HG02642 (cell line): ENCODE results near the gene ATG16L1.

Experiments used
- ATAC-seq: cut with Tn5 transposase; IDR thresholded peaks from one replicate; pipeline ENCODE4 v1.9.1; 2021; ENCODE audit warnings: mild to moderate bottlenecking; ENCODE audit not compliant: unreplicated experiment, poor library complexity

The ATG16L1 gene

DNA sequence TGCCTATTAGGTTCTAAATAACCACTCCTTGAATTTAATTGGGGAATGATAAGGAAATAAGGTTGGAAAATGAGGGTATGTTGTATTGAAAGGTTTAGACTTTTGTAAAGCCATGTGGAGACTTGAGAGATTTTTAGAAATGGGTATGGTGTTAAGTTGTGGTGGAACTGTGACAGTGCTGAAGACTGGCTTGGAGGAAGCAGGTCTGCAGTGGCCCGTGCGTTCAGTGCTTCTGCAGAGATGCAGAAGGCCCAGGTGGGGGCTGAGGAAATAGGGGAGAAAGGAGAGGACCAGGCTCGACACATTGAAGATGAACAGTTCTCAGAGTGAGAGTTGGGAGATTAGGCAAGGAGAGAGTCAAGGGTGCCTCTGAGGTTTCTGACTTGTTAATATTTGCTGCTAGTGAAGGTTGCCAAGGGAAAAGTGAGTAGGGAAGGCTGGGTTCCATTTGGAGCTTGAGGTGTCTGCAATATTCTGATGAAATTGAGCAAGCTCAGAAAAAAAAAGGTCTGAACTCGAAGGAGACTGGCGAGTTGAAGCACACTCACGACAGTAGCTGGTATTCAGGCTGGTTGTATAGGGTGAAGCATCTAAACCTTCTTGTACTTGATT lies 30.6 kb downstream of the ATG16L1 start:
- ATAC-seq = no peak

- ATAC-seq = no peak
Observed at GRCh38 chr2:233285921-233286320, 34.4 kb downstream of the ATG16L1 start.

- ATAC-seq = no peak
Observed at GRCh38 chr2:233287871-233288270, 36.4 kb downstream of the ATG16L1 start.

GRCh38 chr2:233288663-233289062 lies 37.2 kb downstream of the ATG16L1 start:
- no peak for ATAC-seq

GRCh38 chr2:233289648-233290047 lies 38.2 kb downstream of the ATG16L1 start:
- ATAC-seq = no peak

DNA sequence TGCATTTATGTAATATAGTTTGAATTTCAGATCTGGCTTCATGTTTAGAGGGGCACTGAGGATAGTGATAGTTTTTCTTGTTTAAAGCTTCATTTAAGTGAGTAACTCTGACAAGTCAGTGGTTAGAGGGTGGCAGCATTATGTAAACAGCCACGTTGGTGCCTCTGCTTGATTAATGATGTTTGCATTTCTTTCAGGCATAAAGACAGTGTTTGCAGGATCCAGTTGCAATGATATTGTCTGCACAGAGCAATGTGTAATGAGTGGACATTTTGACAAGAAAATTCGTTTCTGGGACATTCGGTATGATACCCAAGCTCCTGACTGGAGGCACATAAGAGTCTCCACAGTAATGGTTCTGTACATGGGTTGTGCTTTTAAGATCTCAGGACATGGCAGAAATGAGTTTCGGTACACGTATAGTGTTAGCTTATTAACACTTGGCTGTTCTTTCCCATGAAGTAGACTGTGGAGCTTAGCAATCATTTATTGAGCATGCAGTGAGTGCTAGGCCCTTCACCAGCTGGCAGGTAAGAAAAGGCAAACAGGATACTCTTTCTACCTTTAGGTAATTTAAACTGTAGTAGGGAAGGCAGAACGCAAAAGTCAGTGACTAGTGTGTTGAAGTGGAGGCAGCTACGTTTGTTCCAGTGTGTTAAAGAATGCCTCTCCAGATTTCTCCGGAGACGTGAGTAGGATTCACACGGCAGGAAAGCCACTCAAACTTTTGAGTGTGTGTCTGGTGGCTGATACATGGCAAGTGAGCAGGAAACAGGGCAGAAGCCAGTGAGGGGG lies 38.8 kb downstream of the ATG16L1 start:
- ATAC-seq = no peak

- no peak for ATAC-seq
Observed at GRCh38 chr2:233295891-233296290, 44.4 kb downstream of the ATG16L1 start.

- no peak for ATAC-seq
Observed at GRCh38 chr2:233297076-233297475, 45.6 kb downstream of the ATG16L1 start.

GRCh38 chr2:233300401-233300800 lies 48.9 kb downstream of the ATG16L1 start:
- ATAC-seq = no peak

DNA sequence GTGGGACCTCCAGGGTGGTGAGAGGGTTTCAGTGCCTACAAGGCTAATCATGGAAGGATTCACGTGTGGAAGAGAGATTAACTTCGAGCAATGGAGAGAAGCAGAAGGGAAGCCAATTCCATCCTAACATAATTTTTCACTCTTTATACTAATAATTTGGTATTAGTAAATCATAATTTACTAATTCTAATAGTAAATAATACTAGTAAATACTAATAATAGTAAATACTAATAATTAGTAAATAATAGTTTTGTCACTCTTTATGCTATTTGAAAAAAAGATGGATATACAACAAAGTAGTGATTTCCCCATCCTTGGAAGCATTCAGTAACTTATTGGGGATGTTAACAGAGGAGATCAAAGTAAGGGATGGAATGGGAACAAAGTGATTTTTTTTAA lies 49.8 kb downstream of the ATG16L1 start:
- no peak for ATAC-seq

DNA sequence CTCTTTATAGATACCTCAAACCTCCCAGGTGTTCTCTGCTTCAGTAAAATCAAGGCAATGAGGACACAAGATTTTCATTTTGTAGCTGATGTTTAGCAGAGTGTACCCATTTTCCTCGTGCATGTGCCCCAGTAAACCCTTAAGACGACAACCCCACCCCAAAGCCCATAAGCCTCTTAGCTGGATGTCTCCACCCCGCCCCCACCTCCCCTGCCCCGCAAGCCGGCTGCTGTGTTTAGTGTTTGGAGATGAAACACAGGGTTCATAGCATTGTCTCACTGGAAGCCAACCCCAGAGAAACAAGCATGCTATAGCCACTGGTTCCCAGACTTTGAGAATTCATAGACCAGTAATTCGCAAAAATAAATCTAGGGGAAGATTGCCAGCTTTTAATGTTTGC lies 50.3 kb downstream of the ATG16L1 start:
- ATAC-seq = no peak

GRCh38 chr2:233303252-233303651 lies 51.8 kb downstream of the ATG16L1 start:
- ATAC-seq = no peak

- ATAC-seq = no peak
Observed at GRCh38 chr2:233307565-233307964, 56.1 kb downstream of the ATG16L1 start, which contains the start of gene SAG. SAG (plus strand) TSS chr2:233307816; CDS start chr2:233309190, 1,374 bp downstream.

DNA sequence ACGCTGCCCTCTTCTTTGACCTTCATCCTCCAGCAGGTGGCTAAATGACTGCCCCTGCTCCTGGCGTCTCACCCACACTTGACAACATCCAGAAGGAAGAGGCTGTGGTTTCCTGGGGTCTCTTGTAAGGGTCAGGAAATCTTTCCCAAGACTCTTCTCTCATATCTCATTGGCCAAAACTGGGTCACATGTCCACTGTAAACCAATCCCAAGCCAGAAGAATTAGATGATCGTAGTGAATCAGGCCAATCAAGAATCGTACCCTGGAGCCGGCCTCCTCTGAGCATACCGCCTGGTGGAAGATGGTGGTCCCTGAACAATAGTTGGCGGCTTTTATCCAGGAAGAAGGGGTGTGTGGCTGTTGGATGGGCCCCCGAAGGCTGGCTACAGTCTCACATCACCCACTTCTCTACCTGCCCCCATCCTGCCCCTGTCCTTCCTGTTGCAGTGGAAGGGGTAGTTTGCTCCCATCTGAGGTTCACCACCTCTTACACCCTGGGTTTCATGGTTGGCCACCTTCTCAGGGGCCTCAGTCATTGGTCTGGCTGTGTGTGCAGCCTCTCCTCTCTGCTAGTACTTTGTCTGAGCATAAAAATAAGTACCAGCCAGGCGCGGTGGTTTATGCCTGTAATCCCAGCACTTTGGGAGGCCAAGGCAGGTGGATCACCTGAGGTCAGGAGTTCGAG lies 59.9 kb downstream of the ATG16L1 start:
- ATAC-seq = no peak

- ATAC-seq = peak; percentile 48
Observed at GRCh38 chr2:233312874-233313273, 61.4 kb downstream of the ATG16L1 start.

DNA sequence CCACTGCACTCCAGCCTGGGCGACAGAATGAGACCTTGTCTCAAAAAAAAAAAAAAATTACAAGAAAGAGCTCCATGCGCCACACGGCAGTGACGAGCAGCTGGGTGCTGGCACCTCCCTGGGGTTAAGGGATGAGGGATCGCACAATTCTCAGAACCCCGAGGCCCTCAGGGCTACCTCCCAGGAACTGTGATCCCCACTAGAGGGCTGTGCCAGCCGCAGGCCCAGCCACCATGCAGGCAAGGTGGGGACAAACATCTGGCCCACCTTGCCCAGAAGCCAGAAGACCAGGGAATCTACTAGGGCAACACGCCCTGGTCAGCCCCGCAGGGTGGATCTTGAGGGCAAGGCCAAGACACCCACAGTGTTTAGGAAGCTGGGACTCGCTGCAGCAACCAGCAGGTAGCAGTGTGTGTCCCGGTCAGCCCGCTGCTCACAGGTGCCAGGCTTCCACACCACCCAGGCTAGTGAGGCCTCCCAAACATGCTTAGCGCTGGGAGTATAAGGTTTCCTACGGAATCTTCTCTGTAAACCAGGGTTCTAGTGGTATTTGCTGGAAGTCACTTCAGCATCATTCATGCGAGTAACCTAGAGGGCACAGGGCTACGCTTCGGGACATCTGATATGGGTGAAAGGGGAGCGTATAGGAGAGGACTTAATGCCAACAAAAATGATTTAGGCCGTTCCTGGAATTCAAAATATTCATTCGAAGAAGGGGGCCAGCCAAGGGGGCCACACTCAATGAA lies 62.9 kb downstream of the ATG16L1 start:
- ATAC-seq = no peak

GRCh38 chr2:233317196-233317943 lies 65.9 kb downstream of the ATG16L1 start:
- no peak for ATAC-seq

GRCh38 chr2:233319256-233319655 lies 67.8 kb downstream of the ATG16L1 start:
- ATAC-seq = no peak

DNA sequence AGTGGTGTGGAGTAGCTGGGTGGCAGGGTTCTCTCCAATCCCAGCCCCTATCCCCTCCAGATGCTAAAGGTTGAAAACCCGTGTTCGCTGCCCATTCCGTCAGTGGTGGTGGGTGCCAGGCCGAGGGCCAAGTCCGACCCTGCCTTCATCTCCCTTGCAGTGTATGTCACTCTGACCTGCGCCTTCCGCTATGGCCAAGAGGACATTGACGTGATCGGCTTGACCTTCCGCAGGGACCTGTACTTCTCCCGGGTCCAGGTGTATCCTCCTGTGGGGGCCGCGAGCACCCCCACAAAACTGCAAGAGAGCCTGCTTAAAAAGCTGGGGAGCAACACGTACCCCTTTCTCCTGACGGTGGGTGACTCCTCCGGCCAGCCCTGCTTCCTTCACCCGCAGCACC lies 69.0 kb downstream of the ATG16L1 start:
- ATAC-seq = no peak

- no peak for ATAC-seq
Observed at GRCh38 chr2:233321166-233321565, 69.7 kb downstream of the ATG16L1 start.
